IPS-NIHi7 (cell line): ENCODE results near the gene SPRR5.

ENCODE experiments used
- DNase-seq: peaks from one replicate; pipeline ENCODE4 v3.0.0; 2012; ENCODE audit warnings: mixed read lengths; ENCODE audit errors: extremely low spot score

SPRR5 gene, protein sequence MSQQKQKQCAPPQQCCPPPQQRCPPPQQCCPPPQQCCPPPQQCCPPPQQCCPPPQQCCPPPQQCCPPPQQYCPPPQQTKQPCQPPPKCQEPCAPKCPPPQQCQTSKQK

GRCh38 chr1:152946651-152947256 lies at the start of gene SPRR5:
TSS of gene SPRR5 (plus strand) at chr1:152947206. CDS start at chr1:152948555, 1,349 bp downstream.
- DNase-seq = no peak

- DNase-seq = no peak
Measured at GRCh38 chr1:152899027-152899426, 48.0 kb upstream of the SPRR5 start.

GRCh38 chr1:152899883-152900282 lies 47.1 kb upstream of the SPRR5 start:
- no peak for DNase-seq

- no peak for DNase-seq
Measured at GRCh38 chr1:152901631-152902030, 45.4 kb upstream of the SPRR5 start.

- DNase-seq = no peak
Measured at GRCh38 chr1:152902636-152903035, 44.4 kb upstream of the SPRR5 start.

DNA sequence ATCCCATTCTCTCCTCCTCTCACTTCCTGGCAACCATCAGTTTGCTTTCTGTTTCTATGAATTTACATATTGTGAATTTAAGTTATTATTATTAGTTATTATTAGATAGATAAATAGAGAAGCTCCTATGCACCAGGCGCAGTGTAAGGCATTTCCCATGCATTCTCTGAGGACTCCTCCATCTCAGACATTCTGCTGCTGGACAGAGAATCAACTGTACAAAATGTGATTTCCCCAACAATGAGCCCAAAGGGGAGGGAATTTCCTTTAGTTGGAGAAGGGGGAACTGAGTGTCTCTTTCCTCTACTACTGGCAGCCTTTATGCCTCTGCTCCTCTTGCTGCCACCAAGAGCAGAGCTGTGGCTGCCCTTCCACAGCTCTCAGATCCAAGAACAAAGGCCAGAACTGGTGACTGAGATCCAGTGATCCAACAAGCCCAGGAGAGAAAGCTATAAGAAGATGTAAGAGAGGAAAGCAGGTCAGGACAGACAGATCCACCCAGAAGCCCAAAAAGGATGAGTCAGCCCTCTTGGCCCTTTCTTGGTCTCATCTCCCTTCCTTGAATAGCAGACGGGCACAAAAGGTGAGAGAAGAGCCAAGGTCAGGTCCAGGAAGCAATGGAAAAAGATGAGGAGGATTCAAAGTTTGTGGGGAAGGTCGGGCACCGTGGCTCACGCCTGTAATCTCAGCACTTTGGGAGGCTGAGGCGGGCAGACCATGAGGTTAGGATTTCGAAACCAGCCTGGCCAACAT lies 42.1 kb upstream of the SPRR5 start:
- no peak for DNase-seq

DNA sequence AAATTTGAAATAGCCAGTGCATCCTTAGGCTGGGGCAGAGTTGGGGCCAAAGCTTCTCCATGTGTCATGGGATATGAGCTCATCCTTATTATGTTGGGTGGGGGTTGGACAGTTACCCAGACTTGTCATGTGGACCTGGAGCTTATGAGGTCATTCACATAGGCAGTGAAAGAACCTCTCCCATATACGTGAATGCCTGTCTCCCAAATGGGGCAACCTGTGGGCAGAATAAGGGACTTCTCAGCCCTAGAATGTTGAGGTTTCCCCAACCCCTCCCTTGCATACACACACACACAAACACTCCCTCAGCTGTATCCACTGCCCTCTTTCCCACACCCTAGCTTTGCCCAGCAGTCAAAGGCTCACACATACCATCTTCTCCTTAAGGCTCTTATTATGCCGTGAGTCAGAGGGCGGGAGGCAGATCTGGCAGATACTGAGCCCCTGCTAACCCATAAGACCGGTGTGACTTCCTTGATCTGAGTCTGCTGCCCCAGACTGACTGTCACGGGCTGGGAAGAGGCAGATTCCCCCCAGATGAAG lies 40.9 kb upstream of the SPRR5 start:
- no peak for DNase-seq

GRCh38 chr1:152907686-152908601 lies 39.1 kb upstream of the SPRR5 start, which contains the start of gene IVL:
TSS of gene IVL (plus strand) at chr1:152908546. CDS start at chr1:152909798, 1,252 bp downstream.
- no peak for DNase-seq

GRCh38 chr1:152909206-152909605 lies 37.8 kb upstream of the SPRR5 start:
- DNase-seq = no peak

- no peak for DNase-seq
Measured at GRCh38 chr1:152912471-152912870, 34.5 kb upstream of the SPRR5 start.

DNA sequence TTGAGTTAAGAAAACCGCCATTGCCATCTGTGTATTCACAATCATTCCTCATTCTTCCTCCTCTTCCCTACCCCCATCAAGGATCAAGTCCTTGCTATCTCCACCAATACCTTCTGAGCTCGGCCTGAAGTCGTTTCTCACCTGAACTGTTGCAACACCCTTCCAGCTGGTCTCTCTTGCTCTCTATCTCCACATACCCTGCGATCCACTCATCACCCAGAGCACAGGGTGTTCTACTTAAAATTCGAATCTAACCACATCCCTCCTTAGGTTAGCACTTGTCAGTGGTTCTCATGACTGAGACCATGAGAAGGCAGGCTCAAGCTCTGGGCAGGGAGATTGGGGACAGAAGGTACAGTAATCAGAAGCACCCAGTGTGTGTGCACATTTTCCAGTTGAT lies 34.1 kb upstream of the SPRR5 start:
- DNase-seq = no peak

- DNase-seq = no peak
Measured at GRCh38 chr1:152917794-152918193, 29.2 kb upstream of the SPRR5 start.

GRCh38 chr1:152919071-152919470 lies 27.9 kb upstream of the SPRR5 start:
- DNase-seq = no peak

DNA sequence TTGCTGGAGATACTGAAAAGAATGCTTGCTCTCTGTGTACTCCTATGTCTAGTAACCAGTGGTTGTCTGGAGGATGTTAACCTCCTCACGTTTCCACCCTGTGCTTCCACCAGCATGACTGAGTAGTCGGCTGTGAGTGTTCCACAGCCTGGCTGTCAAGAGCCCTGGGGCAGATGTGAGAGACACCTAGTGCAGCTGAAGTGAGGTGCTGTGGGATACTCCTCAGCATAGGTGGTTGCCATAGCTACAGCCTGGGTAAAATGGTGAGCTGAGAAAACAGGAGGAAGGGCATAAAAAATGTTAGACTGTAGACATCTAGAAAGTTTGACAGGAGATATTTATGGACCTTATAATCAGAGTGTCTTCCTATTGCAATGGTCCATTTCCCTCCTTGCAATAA lies 22.8 kb upstream of the SPRR5 start:
- no peak for DNase-seq

DNA sequence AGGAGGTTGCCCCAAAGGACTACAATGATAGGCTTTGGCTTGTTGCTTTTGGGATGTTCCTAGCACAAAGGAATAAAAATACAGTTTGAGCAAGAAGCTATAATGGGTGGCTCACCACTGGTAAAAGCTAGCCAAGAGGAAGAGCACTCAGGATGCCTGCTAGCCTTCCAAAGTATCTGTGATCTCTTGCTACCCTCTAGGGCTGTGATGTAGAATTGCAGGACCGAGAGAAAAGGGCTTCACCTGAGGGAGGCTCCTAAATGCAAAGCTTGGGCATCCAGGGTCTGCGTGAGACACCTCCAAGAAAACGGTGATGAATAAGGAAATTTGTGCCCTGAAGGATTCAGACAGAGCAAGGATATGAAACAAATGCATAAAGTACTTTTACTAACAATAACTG lies 20.9 kb upstream of the SPRR5 start:
- DNase-seq = no peak

- no peak for DNase-seq
Measured at GRCh38 chr1:152928671-152929070, 18.3 kb upstream of the SPRR5 start.

GRCh38 chr1:152932170-152932811 lies 14.7 kb upstream of the SPRR5 start:
- DNase-seq = no peak

- no peak for DNase-seq
Measured at GRCh38 chr1:152933196-152933595, 13.8 kb upstream of the SPRR5 start.

DNA sequence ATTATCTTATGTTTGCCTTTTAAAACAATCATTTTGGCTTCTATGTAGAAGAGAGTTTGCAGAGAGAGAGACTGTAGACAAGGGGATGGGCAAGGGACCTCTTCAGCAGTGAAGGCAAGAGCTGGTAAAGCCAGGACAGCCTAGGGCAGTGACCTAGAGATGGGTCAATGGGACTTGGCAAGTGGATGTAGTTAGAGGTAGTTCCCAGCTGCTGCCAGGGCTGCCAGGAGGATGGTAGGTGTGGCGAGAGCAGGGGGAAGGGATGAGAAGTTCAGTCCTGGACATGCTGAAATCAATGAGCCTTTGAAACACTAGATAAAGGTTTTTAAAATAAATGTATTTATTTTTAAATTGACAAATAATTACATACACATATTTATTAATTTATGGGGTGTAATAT lies 6.4 kb upstream of the SPRR5 start:
- no peak for DNase-seq

GRCh38 chr1:152941037-152941711 lies 5.8 kb upstream of the SPRR5 start:
- no peak for DNase-seq

GRCh38 chr1:152942161-152942560 lies 4.8 kb upstream of the SPRR5 start:
- no peak for DNase-seq
